SK-N-SH (cell line): ENCODE measurements around the gene KLHL18.
"Not testable (repeated sequence)": the region's sequence is repeated elsewhere in the genome, so short reads cannot be mapped to it uniquely, and the experiment has no call there.

Source experiments
- GATA2 ChIP-seq: sonication (generic); formaldehyde crosslinking; IDR thresholded peaks from 2 replicates; pipeline ENCODE4 v1.5.0; 2020; ENCODE audit warnings: mild to moderate bottlenecking, missing genetic modification reagents
- POLR2AphosphoS5 ChIP-seq: IDR thresholded peaks from 2 replicates; pipeline ENCODE4 v1.6.1; 2012; ENCODE audit warnings: low read depth, low read length
- RCOR1 ChIP-seq: fragments of 150-350 bp; IDR thresholded peaks from 2 replicates; pipeline ENCODE4 v1.6.1; 2017; ENCODE audit warnings: antibody characterized with exemption, low read length
- TCF12 ChIP-seq: IDR thresholded peaks from 2 replicates; pipeline ENCODE4 v1.4.0; 2012
- TF ChIP-seq, protein P1 (sequence below): fragments of 200-600 bp; sonication (generic); IDR thresholded peaks from 2 replicates; pipeline ENCODE4 v1.6.1; 2017; ENCODE audit warnings: antibody characterized with exemption, mild to moderate bottlenecking, moderate library complexity

DNA sequence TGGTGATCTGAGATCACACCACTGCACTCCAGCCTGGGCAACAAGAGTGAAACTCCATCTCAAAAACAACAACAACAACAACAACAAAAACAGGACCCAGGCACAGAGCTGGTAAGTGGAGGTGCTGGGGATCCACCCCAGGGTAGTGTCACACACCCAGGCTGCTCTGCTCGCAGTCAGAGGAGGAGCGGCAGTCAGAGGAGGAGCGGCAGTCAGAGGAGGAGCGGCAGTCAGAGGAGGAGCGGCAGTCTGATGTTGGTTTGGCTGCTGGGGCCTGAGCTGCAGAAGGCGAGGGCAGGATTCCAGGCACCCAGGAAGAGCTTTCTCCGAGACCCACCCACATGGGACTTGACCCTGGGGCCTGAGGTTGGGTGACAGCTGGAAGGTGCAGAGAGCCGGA, 87.3 kb downstream of the KLHL18 start:
- not testable (repeated sequence) for TF ChIP-seq POLR2AphosphoS5; RCOR1; TCF12; GATA2 (CRISPR knock-in tag)
- TF ChIP-seq, protein P1, sequence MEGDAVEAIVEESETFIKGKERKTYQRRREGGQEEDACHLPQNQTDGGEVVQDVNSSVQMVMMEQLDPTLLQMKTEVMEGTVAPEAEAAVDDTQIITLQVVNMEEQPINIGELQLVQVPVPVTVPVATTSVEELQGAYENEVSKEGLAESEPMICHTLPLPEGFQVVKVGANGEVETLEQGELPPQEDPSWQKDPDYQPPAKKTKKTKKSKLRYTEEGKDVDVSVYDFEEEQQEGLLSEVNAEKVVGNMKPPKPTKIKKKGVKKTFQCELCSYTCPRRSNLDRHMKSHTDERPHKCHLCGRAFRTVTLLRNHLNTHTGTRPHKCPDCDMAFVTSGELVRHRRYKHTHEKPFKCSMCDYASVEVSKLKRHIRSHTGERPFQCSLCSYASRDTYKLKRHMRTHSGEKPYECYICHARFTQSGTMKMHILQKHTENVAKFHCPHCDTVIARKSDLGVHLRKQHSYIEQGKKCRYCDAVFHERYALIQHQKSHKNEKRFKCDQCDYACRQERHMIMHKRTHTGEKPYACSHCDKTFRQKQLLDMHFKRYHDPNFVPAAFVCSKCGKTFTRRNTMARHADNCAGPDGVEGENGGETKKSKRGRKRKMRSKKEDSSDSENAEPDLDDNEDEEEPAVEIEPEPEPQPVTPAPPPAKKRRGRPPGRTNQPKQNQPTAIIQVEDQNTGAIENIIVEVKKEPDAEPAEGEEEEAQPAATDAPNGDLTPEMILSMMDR: not testable (repeated sequence)
